ENCODE measurements around the gene BICD2. TPM values are rescaled to one million over a fixed set of nuclear protein-coding genes. Genes with fewer than 3 reads are reported as not detected.
A peak's percentile ranks its signal among the peaks of the same experiment; 100 is the strongest.

Gene BICD2
- total and polyA plus RNA-seq, 2 of the 13 experiments (the other 11 are each of a cell fraction or from before 2014, with no cell fraction given), result 5.1 to 17.4 TPM

GRCh38 chr9:92770360-92770995, 5.8 kb upstream of the BICD2 start (continued):
- TF ChIP-seq ZBTB40 (IDR thresholded peaks at IDR 0.05), result no peak
- no peak for TF ChIP-seq ZBTB40 (CRISPR knock-in tag; IDR thresholded peaks at IDR 0.05)
- TF ChIP-seq YEATS2 (CRISPR knock-in tag; IDR thresholded peaks at IDR 0.05; ENCODE audit: borderline replicate concordance), result no peak
- 0 out of 2 replicates have a peak, but pooled peaks have one; percentile 16 for TF ChIP-seq ZMYM3 (CRISPR knock-in tag; IDR thresholded peaks at IDR 0.05)
- TF ChIP-seq ZNF274 (CRISPR knock-in tag; IDR thresholded peaks at IDR 0.05), result 0 out of 2 replicates have a peak, but pooled peaks have one; percentile 44
- 0 out of 2 replicates have a peak, but pooled peaks have one; percentile 22 for TF ChIP-seq ZNF292 (CRISPR knock-in tag; IDR thresholded peaks at IDR 0.05; ENCODE audit: borderline replicate concordance, low read depth)
- TF ChIP-seq NRL (CRISPR knock-in tag; IDR thresholded peaks at IDR 0.05; ENCODE audit: borderline replicate concordance), result peak; percentile 70; the same call in 1 of the 2 replicates
- TF ChIP-seq ZNF891 (CRISPR knock-in tag; IDR thresholded peaks at IDR 0.05), result 0 out of 2 replicates have a peak, but pooled peaks have one; percentile 29
- TF ChIP-seq MYC (CRISPR knock-in tag; IDR thresholded peaks at IDR 0.05; ENCODE audit: borderline replicate concordance), result peak; percentile 45; the same call in 1 of the 2 replicates
- TF ChIP-seq, protein P1, sequence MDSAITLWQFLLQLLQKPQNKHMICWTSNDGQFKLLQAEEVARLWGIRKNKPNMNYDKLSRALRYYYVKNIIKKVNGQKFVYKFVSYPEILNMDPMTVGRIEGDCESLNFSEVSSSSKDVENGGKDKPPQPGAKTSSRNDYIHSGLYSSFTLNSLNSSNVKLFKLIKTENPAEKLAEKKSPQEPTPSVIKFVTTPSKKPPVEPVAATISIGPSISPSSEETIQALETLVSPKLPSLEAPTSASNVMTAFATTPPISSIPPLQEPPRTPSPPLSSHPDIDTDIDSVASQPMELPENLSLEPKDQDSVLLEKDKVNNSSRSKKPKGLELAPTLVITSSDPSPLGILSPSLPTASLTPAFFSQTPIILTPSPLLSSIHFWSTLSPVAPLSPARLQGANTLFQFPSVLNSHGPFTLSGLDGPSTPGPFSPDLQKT (CRISPR knock-in tag; IDR thresholded peaks at IDR 0.05; ENCODE audit: borderline replicate concordance), result no peak
- TF ChIP-seq, protein P2, sequence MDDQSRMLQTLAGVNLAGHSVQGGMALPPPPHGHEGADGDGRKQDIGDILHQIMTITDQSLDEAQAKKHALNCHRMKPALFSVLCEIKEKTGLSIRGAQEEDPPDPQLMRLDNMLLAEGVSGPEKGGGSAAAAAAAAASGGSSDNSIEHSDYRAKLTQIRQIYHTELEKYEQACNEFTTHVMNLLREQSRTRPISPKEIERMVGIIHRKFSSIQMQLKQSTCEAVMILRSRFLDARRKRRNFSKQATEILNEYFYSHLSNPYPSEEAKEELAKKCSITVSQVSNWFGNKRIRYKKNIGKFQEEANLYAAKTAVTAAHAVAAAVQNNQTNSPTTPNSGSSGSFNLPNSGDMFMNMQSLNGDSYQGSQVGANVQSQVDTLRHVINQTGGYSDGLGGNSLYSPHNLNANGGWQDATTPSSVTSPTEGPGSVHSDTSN (CRISPR knock-in tag; IDR thresholded peaks at IDR 0.05; ENCODE audit: borderline replicate concordance), result no peak
- peak; percentile 43; the same call in 1 of the 2 replicates for TF ChIP-seq SAP130 (CRISPR knock-in tag; IDR thresholded peaks at IDR 0.05; ENCODE audit: low read depth)
- 0 out of 2 replicates have a peak, but pooled peaks have one; percentile 24 for TF ChIP-seq ZNF605 (CRISPR knock-in tag; IDR thresholded peaks at IDR 0.05)
- TF ChIP-seq ZEB1 (IDR thresholded peaks at IDR 0.05; ENCODE audit: insufficient replicate concordance, low read depth), result no peak
- no peak for TF ChIP-seq POLR2G (IDR thresholded peaks at IDR 0.05; ENCODE audit: low read depth, low read length)
- peak; percentile 37; the same call in 1 of the 2 replicates for TF ChIP-seq ZNF788 (CRISPR knock-in tag; IDR thresholded peaks at IDR 0.05; ENCODE audit: borderline replicate concordance)

All from HepG2 (cell line).